ENCODE data around the gene SYNDIG1.

DNA sequence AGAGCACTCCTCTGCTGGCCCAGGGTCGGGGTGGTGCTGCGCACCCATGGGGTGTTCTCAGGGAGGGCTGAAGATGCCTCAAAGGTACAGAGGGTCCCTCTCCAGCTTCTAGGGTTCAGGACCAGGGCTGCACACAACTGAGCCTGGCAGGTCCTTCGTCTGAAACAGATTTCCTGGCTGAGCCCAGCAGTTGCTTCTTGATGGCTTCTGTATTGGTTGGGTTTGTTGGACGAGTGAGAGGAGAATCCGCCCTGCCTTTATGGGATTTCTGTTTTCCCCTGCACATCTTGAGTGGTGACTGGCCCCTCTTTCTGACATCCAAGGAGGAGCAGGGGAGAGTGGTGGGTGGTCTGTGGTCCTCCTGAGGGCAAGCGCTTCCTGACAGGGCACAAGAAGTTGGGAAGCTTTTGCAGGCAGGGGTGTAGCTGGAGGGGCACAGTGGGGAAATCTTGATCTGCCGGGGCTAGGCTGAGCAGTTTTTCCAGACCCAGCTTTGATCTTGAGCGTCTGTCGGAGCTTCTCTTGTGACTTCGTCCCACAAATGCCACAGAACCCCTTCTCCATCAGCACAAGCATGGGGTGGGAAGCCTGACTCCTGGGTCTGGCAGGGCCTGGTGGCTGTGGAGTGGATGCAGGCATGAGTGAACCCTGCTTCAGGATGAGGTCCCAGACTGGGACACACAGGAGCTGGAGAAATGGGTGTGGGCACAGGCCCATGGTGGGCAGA lies 116.5 kb downstream of the SYNDIG1 start:
- TF ChIP-seq, protein P1, sequence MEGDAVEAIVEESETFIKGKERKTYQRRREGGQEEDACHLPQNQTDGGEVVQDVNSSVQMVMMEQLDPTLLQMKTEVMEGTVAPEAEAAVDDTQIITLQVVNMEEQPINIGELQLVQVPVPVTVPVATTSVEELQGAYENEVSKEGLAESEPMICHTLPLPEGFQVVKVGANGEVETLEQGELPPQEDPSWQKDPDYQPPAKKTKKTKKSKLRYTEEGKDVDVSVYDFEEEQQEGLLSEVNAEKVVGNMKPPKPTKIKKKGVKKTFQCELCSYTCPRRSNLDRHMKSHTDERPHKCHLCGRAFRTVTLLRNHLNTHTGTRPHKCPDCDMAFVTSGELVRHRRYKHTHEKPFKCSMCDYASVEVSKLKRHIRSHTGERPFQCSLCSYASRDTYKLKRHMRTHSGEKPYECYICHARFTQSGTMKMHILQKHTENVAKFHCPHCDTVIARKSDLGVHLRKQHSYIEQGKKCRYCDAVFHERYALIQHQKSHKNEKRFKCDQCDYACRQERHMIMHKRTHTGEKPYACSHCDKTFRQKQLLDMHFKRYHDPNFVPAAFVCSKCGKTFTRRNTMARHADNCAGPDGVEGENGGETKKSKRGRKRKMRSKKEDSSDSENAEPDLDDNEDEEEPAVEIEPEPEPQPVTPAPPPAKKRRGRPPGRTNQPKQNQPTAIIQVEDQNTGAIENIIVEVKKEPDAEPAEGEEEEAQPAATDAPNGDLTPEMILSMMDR (conservative IDR thresholded peaks at IDR 0.05; ENCODE audit: low read length): no peak
- no peak for TF ChIP-seq EZH2phosphoT487 (IDR thresholded peaks at IDR 0.05; ENCODE audit: borderline replicate concordance, low read depth, low read length)
